Spleen (tissue), 7 donors: Measurements from ENCODE around the gene FAM171A2.

Source experiments
- POLR2A ChIP-seq, 3 donors: fragments of 450-650 bp; IDR thresholded peaks; one replicate each; pipeline ENCODE4 v1.5.1; 2017; ENCODE audit warnings: antibody characterized with exemption in 3 of 3, mild to moderate bottlenecking in 1 of 3
- TF ChIP-seq, protein P1 (sequence below), 11 experiments: fragments of 200-600 bp in 7 of 11; fragments of 450-650 bp in 4 of 11; sonication (generic) in 4 of 11; IDR thresholded peaks in 8 of 11; conservative IDR thresholded peaks in 3 of 11; 1 replicate in 7 of 11; 2 replicates in 4 of 11; pipeline versions ENCODE4 v1.4.0 to v1.8.0; 2016 to 2021; ENCODE audit warnings: antibody characterized with exemption in 11 of 11, inconsistent platforms in 4 of 11, mild to moderate bottlenecking in 1 of 11
- donor health status: DM: no; HTN: no; CAD: no; lungs with moderate emphysema.
- donor health status: DM: no; HTN: no; CAD: no.
- donor health status: DM: no; HTN: no; CAD: no.

DNA sequence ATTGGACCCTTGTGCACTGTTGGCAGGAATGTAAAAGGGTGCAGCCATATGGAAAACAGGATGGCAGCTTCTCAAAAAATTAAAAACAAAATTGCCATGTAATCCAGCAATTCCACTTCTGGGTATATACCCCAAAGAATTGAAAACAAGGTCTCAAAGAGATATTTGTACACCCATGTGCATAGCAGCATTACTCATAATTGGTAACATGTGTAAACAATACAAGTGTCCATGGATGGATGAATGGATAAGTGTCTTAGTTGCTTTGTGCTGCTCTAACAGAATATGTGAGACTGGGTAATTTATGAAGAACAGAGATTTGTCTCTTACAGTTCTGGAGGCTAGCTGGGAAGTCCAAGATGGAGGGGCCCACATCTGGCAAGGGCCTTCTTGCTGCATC, 59.0 kb downstream of the FAM171A2 start:
- TF ChIP-seq POLR2A (IDR thresholded peaks at IDR 0.05): no peak
- TF ChIP-seq, protein P1, sequence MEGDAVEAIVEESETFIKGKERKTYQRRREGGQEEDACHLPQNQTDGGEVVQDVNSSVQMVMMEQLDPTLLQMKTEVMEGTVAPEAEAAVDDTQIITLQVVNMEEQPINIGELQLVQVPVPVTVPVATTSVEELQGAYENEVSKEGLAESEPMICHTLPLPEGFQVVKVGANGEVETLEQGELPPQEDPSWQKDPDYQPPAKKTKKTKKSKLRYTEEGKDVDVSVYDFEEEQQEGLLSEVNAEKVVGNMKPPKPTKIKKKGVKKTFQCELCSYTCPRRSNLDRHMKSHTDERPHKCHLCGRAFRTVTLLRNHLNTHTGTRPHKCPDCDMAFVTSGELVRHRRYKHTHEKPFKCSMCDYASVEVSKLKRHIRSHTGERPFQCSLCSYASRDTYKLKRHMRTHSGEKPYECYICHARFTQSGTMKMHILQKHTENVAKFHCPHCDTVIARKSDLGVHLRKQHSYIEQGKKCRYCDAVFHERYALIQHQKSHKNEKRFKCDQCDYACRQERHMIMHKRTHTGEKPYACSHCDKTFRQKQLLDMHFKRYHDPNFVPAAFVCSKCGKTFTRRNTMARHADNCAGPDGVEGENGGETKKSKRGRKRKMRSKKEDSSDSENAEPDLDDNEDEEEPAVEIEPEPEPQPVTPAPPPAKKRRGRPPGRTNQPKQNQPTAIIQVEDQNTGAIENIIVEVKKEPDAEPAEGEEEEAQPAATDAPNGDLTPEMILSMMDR (IDR thresholded peaks at IDR 0.05 in 8 of 11, conservative IDR thresholded peaks at IDR 0.05 in 3 of 11): no peak
